Upper lobe of left lung (tissue), 6 donors: ENCODE data around the gene CFAP206. TPM values are rescaled to one million over a fixed set of nuclear protein-coding genes. Genes with fewer than 3 reads are reported as not detected.

Experiments used
- ATAC-seq, 2 donors: fragments of 200-7000 bp; cut with Tn5 transposase; one replicate each; pipeline ENCODE4 v1.9.1; 2022; ENCODE audit warnings: mild to moderate bottlenecking in 2 of 2, moderate library complexity in 2 of 2; ENCODE audit not compliant: low FRiP score in 2 of 2
- DNase-seq, 2 donors: peaks; one replicate each; pipeline ENCODE4 v3.0.0-alpha.2; 2019 to 2020
- H3K27ac ChIP-seq, 4 donors: fragments of 200-600 bp; sonication (generic); one replicate each; pipeline ENCODE4 v1.5.1; 2016 to 2019
- H3K27me3 ChIP-seq, 4 donors: fragments of 200-600 bp; sonication (generic); one replicate each; pipeline ENCODE4 v1.5.1; 2017 to 2019
- H3K36me3 ChIP-seq, 4 donors: fragments of 200-600 bp; sonication (generic); one replicate each; pipeline ENCODE4 v1.5.1; 2016 to 2019
- H3K4me1 ChIP-seq, 4 donors: fragments of 200-600 bp; sonication (generic); one replicate each; pipeline ENCODE4 v1.5.1; 2018 to 2019
- H3K4me3 ChIP-seq, 4 donors: fragments of 200-600 bp; sonication (generic); one replicate each; pipeline ENCODE4 v1.5.1; 2017 to 2019; ENCODE audit warnings: mild to moderate bottlenecking in 2 of 4, moderate library complexity in 1 of 4
- H3K9me3 ChIP-seq, 4 donors: fragments of 200-600 bp; sonication (generic); one replicate each; pipeline ENCODE4 v1.5.1; 2018 to 2019
- EP300 ChIP-seq, 4 donors: sonication (generic); formaldehyde crosslinking; IDR thresholded peaks; one replicate each; pipeline ENCODE4 v1.5.1; 2017; ENCODE audit warnings: antibody characterized with exemption in 4 of 4, control low read depth in 2 of 4
- POLR2A ChIP-seq, 4 donors: fragments of 450-650 bp; IDR thresholded peaks; one replicate each; pipeline ENCODE4 v1.5.1; 2016 to 2017; ENCODE audit warnings: antibody characterized with exemption in 4 of 4, mild to moderate bottlenecking in 2 of 4
- POLR2AphosphoS5 ChIP-seq, 2 donors: sonication (generic); formaldehyde crosslinking; IDR thresholded peaks; one replicate each; pipeline ENCODE4 v1.5.1; 2017; ENCODE audit warnings: antibody characterized with exemption in 2 of 2
- WGBS, 2 donors: methylation state at CpG; one replicate each; pipeline ENCODE4 v1.1.5; 2017 to 2018; 5-methylcytosine and 5-hydroxymethylcytosine counted together
- total RNA-seq, 6 donors: library from RNA; depleted of rRNA in 4 of 6; stranded (reverse); fragments of >200 nt in 4 of 6; gene quantifications; one replicate each; pipeline versions ENCODE4 v1.1.0 to v1.2.1, GENCODE V29; 2016 to 2021
- TF ChIP-seq, protein P1 (sequence below), 6 experiments: fragments of 450-650 bp in 4 of 6; fragments of 200-600 bp in 2 of 6; sonication (generic) in 2 of 6; IDR thresholded peaks; one replicate each; pipeline ENCODE4 v1.5.1; 2016 to 2019; ENCODE audit warnings: antibody characterized with exemption in 6 of 6
- donor health status: DM: no; HTN: no; CAD: no; lungs with moderate emphysema.
- donor health status: DM: no; HTN: yes; CAD: no; lungs with severe emphysema.

CFAP206 gene
- total RNA-seq, 6 donors from 2014 or later, result 0.17 to 14.3 (median 2.4) TPM; not detected in 1

DNA sequence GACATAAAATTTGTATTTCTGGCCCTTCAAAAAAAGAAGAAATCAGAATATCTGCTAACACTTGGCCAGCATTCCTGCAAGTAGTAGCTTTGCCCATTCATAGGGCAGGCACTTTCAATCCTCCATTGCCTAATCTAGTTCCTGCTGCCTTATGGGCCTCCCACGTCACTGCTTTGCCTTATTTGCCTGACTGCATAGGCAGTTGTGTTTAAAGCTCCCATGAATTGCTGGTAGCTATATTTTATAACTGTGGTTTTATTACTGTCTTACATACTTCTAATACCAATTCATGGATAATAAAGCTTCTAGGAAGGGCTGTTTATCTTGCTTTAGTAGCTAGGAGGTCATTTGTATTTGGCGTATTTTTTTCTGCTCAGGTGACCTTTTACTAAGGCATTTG lies 57.3 kb downstream of the CFAP206 start:
- no peaks in the 10 kb centered on the region for H3K27me3 ChIP-seq
- 82 to 93% methylated on average over 2 of the region's 2 CpGs for WGBS, 2 donors
- no peaks in the 10 kb centered on the region for H3K36me3 ChIP-seq

DNA sequence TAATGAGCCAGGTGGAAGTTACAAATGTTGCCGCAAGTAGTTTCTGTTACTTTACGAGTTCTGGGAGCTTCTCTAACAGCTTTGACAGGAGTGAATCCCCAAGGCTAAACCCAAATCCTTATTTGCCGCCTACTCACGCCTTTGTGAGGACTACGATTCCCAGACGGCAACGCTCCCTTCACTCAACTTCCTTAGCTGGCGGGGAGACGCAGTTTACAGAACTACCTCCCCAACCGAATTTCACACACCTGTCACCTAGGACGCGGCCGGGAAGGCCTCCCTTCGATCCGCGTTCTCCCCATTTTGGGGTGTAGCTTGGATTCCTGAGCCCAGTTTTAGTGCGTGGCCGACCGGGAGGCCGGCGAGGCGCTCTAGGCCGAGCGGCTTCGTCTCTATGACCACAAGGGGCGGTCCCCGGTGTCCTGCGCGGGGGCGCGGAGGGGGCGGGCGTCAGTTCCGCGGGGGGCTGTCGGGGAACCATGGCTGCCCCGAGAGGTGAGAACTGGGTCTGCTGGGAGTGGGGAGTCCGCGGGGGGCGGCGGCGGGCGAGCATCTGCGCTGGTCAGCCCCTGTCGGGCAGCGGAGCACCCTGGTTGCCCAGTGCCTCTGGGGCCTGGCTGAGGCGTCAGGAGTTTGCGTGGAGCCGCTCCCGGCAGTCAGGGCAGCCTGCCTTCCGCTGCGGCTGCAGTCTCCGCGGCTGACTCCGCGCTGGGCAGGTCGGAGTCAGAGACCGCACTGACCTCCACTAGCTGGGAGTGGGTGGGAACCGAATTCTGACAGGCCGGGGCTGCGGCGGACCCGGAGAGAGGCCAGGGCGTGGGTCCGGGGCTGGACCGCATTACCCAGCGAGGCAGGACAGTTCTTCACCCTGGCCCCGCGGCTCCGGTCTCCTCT lies 65.0 kb downstream of the CFAP206 start, which contains the start of gene SLC35A1:
SLC35A1 (plus strand) TSS at position 450 of the 894 bp plus-strand sequence; CDS start at position 480, 30 bp downstream.
- TF ChIP-seq, protein P1, sequence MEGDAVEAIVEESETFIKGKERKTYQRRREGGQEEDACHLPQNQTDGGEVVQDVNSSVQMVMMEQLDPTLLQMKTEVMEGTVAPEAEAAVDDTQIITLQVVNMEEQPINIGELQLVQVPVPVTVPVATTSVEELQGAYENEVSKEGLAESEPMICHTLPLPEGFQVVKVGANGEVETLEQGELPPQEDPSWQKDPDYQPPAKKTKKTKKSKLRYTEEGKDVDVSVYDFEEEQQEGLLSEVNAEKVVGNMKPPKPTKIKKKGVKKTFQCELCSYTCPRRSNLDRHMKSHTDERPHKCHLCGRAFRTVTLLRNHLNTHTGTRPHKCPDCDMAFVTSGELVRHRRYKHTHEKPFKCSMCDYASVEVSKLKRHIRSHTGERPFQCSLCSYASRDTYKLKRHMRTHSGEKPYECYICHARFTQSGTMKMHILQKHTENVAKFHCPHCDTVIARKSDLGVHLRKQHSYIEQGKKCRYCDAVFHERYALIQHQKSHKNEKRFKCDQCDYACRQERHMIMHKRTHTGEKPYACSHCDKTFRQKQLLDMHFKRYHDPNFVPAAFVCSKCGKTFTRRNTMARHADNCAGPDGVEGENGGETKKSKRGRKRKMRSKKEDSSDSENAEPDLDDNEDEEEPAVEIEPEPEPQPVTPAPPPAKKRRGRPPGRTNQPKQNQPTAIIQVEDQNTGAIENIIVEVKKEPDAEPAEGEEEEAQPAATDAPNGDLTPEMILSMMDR (IDR thresholded peaks at IDR 0.05), result peak; percentile 26 to 64 (median 40)
- TF ChIP-seq POLR2A (IDR thresholded peaks at IDR 0.05) (peak in 2 of 4 donors; percentile 53 to 88), EP300 (IDR thresholded peaks at IDR 0.05) (no peak), POLR2AphosphoS5 (IDR thresholded peaks at IDR 0.05) (peak; percentile 24 to 82)
- Histone ChIP-seq H3K27ac (peak within 1 kb of the TSS; percentile 88 to 97 (median 95)), H3K9me3 (no peaks in the 10 kb centered on the region), H3K4me1 (peaks cover 6 to 27% (median 16%) of the 10 kb centered on the region in 4 donors), H3K4me3 (peak within 1 kb of the TSS; percentile 86 to 97 (median 96)), H3K36me3 (peaks cover 0 to 4% (median 2%) of the 10 kb centered on the region in 4 donors), H3K27me3 (no peaks in the 10 kb centered on the region)
- DNase-seq, result peak; percentile 88 to 98
- ATAC-seq, result peak; percentile 99 to 100
- WGBS, 2 donors, result 1 to 2% methylated on average over 17 to 35 of the region's 70 CpGs

More for the DNA sequence above, 57.3 kb downstream of the CFAP206 start:
- Histone ChIP-seq H3K27ac (no peak overlapping the region), H3K4me1 (no peaks in the 10 kb centered on the region), H3K9me3 (no peaks in the 10 kb centered on the region), H3K4me3 (no peak overlapping the region)
- TF ChIP-seq POLR2A (IDR thresholded peaks at IDR 0.05) (no peak), EP300 (IDR thresholded peaks at IDR 0.05) (no peak), POLR2AphosphoS5 (IDR thresholded peaks at IDR 0.05) (no peak)
- TF ChIP-seq, protein P1 (IDR thresholded peaks at IDR 0.05), result no peak
- ATAC-seq (no peak), DNase-seq (no peak)

DNA sequence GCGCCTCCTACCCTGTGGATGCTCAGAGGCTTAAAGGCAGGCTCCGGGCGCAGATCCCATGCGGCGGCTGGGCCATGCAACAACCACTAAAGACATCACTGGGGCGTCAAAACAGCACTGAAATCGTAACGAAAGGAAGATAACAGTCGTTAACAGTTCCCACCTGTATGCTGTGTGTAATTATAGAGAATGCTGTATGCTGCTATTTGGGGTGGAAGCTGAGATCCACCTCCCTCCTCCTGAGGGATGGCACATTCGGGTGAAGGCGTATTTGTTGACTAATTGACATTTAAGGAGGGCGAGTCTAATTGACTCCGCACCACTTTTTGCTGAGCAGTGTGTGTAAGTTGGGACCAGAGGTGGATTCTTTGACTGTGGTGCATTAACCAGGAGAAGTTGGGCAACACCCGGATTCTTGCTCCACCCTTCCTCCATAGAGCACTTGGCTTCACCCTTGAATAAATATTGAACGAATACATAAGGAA lies 65.7 kb downstream of the CFAP206 start:
- peak overlapping the region; percentile 88 to 97 (median 95) for H3K27ac ChIP-seq
- peaks cover 6 to 27% (median 16%) of the 10 kb centered on the region in 4 donors for H3K4me1 ChIP-seq
- no peaks in the 10 kb centered on the region for H3K9me3 ChIP-seq
- ATAC-seq (peak; percentile 50 to 79), DNase-seq (peak in 1 of 2 donors; percentile 79)
- no peaks in the 10 kb centered on the region for H3K27me3 ChIP-seq
- H3K4me3 ChIP-seq, result peak overlapping the region; percentile 86 to 97 (median 96)
- TF ChIP-seq EP300 (IDR thresholded peaks at IDR 0.05), result no peak
- TF ChIP-seq, protein P1 (IDR thresholded peaks at IDR 0.05), result no peak
- TF ChIP-seq POLR2A (IDR thresholded peaks at IDR 0.05), result no peak
- no peak for TF ChIP-seq POLR2AphosphoS5 (IDR thresholded peaks at IDR 0.05)
- peaks cover 0 to 9% (median 2%) of the 10 kb centered on the region in 4 donors for H3K36me3 ChIP-seq
- WGBS, 2 donors, result 1% methylated on average over 13 to 15 of the region's 15 CpGs

DNA sequence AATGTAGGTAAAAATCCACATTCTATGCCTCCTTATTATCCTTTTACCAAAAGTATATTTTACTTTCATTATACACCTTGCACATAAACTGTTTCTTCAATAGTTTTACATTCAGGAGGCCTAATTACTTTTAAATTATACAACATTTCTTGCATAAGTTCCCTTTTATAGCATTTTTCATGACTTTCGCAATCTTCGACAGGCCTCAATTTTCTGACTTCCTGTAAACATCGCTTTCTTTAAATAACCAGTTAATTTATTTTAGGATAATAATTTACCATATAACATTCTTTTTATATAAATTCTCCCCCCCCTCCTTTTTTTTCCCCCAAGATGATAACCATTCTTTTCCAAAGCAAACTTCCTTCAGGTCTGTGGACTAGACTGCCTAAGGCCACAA lies 74.2 kb downstream of the CFAP206 start:
- Histone ChIP-seq H3K36me3 (peaks cover 0 to 22% (median 2%) of the 10 kb centered on the region in 4 donors), H3K27me3 (no peaks in the 10 kb centered on the region), H3K27ac (peak overlapping the region in 3 of 4 donors; percentile 2 to 22 (median 20)), H3K4me1 (peaks cover 0 to 11% (median 4%) of the 10 kb centered on the region in 4 donors), H3K4me3 (no peak overlapping the region), H3K9me3 (no peaks in the 10 kb centered on the region)
- no peak for ATAC-seq
- no peak for TF ChIP-seq POLR2AphosphoS5 (IDR thresholded peaks at IDR 0.05)
- no peak for TF ChIP-seq EP300 (IDR thresholded peaks at IDR 0.05)
- TF ChIP-seq, protein P1 (IDR thresholded peaks at IDR 0.05), result no peak
- no peak for TF ChIP-seq POLR2A (IDR thresholded peaks at IDR 0.05)
- WGBS, 2 donors, result 45 to 63% methylated on average over 3 of the region's 3 CpGs
- no peak for DNase-seq
